ENCODE data around the gene ALOX12B.

ALOX12B gene

DNA sequence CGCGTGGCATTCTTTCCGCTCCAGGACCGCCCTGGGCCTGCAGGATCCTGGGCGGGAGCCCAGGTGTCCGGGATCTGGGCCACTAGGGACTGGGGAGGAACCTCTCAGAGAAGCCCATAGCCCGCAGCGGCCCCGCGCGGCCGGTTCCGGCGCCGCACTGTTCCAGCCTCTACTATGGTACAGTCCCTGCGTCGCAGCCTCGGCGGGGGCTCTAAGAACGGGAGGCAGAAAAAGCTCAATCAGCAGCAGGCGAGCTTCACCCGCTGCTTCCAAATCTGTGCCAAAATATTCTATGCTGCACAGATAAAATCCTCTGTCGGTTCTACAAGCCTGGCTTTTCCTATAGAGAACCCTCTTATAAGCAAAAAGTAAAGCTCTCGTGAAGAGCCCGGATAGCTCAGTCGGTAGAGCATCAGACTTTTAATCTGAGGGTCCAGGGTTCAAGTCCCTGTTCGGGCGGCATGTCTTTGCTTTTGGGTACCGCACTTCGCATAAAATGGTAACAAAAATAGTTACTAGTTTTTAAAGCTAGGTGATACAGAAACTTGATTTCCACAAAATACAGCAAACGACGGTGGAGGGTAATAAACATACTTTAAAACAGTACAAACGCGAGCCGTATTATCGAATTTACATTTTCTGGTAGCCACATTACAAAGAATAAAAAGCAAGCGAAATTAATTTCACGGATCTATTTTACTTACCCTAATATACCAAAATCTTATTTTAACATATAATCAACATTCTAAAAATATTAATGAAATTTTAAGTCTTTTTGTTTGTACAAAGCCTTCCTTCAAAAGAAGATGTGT lies 31.5 kb upstream of the ALOX12B start:
- in situ Hi-C loops (cut with MboI; ENCODE audit: low pct_unique_long_range_greater_than_20kb, low sequenced_read_pairs, unreplicated experiment) = no loop called here
- TF ChIP-seq, protein P1, sequence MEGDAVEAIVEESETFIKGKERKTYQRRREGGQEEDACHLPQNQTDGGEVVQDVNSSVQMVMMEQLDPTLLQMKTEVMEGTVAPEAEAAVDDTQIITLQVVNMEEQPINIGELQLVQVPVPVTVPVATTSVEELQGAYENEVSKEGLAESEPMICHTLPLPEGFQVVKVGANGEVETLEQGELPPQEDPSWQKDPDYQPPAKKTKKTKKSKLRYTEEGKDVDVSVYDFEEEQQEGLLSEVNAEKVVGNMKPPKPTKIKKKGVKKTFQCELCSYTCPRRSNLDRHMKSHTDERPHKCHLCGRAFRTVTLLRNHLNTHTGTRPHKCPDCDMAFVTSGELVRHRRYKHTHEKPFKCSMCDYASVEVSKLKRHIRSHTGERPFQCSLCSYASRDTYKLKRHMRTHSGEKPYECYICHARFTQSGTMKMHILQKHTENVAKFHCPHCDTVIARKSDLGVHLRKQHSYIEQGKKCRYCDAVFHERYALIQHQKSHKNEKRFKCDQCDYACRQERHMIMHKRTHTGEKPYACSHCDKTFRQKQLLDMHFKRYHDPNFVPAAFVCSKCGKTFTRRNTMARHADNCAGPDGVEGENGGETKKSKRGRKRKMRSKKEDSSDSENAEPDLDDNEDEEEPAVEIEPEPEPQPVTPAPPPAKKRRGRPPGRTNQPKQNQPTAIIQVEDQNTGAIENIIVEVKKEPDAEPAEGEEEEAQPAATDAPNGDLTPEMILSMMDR (IDR thresholded peaks at IDR 0.05; ENCODE audit: extremely low read depth, insufficient read depth, missing control alignments) = peak; percentile 82
- DNase-seq (ENCODE audit: low spot score) = peak; percentile 87

DNA sequence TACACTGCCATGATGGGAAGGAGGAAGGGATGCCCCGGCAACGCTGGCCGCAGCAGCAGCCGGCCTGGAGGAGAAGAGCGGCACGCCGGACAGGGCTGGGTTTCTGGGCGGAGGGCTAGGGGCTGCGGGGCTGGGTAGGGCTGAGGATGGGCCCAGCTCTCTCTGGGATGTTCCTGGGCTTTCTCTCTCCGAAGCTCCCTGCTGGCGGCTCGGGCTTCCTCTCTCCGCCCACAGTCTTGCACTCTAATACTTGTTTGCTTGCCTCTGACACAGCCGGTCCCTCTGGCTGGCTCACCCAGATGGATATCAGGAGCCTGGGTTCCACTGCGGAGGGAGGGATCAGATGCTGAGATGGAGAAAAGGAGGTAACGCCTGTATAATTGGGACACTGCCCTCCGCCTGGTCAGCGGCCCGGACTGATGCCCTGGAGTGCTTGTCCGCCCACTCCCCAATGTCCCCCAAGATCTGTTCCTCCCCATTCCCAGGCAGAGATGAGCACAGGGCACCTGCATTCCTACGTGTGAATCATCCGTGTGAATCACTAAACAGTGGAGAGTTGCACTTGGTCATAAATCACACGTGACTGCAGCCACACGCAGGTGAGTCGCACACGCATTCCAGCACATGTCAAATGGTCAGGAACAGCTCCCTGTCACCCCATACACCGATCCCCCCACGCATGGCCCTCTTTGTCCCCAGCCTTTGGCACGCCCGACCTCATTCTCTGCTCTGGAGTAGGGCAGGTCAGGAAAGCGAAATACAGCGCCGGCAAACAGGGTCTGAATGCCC lies 30.7 kb upstream of the ALOX12B start, which contains the start of gene ALOXE3:
TSS of gene ALOXE3 (minus strand) at position 535 of the 789 bp plus-strand sequence. CDS start at position 11, 524 bp downstream.
- in situ Hi-C loops (cut with MboI; ENCODE audit: low pct_unique_long_range_greater_than_20kb, low sequenced_read_pairs, unreplicated experiment) = no loop called here
- no peak for DNase-seq (ENCODE audit: low spot score)
- TF ChIP-seq, protein P1 (IDR thresholded peaks at IDR 0.05; ENCODE audit: extremely low read depth, insufficient read depth, missing control alignments) = no peak

DNA sequence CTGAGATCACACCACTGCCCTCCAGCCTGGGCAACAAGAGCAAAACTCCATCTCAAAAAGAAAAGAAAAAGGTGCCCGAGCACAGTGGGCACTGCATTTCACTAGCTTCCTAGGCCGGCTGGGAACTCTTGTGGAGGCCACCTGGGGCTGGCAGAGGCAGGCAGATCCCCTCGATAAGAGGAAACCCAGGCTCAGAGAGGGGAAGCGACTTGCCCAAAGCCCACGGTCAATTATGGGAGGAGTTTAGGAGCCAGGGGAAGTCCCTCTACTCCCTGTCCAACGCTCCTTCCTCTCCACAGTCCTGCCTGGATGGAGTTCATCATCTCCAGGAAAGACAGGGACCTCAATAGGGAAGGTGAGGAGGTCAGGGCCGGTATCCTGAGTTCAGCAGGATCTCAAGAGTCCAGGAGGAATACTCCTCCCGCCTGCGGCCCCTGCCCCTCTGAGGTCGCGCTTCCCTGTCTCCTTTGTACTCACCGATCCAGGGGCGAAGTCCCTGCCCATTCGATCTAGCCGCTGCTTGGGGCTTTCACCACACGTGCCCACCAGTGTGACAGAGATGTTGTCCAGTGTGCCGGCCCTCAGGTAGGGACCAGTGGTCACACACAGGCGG lies 30.0 kb upstream of the ALOX12B start:
- in situ Hi-C loops (cut with MboI; ENCODE audit: low pct_unique_long_range_greater_than_20kb, low sequenced_read_pairs, unreplicated experiment) = no loop called here
- TF ChIP-seq, protein P1 (IDR thresholded peaks at IDR 0.05; ENCODE audit: extremely low read depth, insufficient read depth, missing control alignments) = no peak
- no peak for DNase-seq (ENCODE audit: low spot score)

DNA sequence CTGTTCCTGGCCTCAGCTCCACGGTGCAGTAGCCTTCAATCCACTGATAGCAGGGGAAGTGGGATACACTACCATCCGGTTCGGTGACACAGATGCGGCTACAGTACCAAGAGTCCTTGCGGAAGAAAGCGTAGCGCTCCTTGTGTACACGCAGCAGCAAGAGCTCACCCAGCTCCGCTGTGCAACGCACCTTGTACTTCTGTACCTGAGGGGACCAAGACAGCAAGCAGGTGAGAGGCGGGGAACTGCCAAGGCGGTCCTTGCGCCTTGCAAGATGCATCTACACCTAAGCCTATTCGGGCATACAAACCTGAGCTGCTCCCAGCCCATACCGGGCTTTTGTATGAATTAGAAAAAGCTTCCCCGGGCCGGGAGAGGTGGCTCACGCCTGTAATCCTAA lies 29.3 kb upstream of the ALOX12B start:
- no peak for DNase-seq (ENCODE audit: low spot score)
- TF ChIP-seq, protein P1 (IDR thresholded peaks at IDR 0.05; ENCODE audit: extremely low read depth, insufficient read depth, missing control alignments) = no peak
- in situ Hi-C loops (cut with MboI; ENCODE audit: low pct_unique_long_range_greater_than_20kb, low sequenced_read_pairs, unreplicated experiment) = no loop called here

DNA sequence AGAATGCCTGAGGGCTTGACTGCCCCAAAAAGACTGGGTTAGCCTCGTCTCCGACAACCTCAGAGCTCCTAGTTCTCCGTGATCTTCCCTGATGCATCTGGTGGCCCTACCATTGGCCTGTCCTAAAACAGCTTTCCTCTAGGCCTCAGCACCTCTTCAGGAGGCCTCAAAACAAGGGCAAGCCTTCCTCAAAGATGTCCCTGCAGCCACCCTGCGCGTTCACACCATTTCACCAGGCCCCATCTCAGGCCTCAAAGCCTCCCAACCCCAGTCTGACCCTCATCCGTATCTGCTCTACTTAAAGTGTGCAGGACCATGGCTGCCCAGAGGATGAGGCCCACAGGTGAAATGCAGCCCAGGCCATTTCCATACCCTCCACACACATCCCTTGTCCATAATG lies 23.4 kb upstream of the ALOX12B start:
- in situ Hi-C loops (cut with MboI; ENCODE audit: low pct_unique_long_range_greater_than_20kb, low sequenced_read_pairs, unreplicated experiment) = no loop called here
- DNase-seq (ENCODE audit: low spot score) = no peak
- TF ChIP-seq, protein P1 (IDR thresholded peaks at IDR 0.05; ENCODE audit: extremely low read depth, insufficient read depth, missing control alignments) = no peak

DNA sequence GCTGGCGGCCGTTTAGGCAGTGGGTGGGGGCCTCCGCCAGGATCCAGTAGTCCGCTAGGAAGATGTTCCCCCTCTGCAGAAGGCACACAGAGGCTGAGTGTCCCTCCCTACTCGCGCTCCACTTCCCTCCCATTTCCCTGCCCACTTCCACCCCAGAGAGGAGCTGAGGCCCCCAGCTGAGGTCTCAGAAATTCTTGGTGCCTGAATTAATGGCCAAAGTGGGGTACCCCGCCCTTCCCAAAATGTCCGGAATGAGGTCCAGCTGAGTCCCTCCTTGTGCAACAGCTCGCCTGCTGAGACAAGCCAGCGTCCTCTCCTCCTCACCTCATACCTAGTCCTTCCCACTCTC lies 22.9 kb upstream of the ALOX12B start:
- DNase-seq (ENCODE audit: low spot score) = no peak
- in situ Hi-C loops (cut with MboI; ENCODE audit: low pct_unique_long_range_greater_than_20kb, low sequenced_read_pairs, unreplicated experiment) = no loop called here
- TF ChIP-seq, protein P1 (IDR thresholded peaks at IDR 0.05; ENCODE audit: extremely low read depth, insufficient read depth, missing control alignments) = no peak

Measured in GM13977 (cell line).